ENCODE data around the gene ANAPC7. TPM values are rescaled to one million over a fixed set of nuclear protein-coding genes. Genes with fewer than 3 reads are reported as not detected.

Gene ANAPC7
- total and polyA plus RNA-seq, 9 of the 15 experiments (the other 6 are each of a cell fraction or from before 2014, with no cell fraction given), result 46.7 to 158 (median 109) TPM

DNA sequence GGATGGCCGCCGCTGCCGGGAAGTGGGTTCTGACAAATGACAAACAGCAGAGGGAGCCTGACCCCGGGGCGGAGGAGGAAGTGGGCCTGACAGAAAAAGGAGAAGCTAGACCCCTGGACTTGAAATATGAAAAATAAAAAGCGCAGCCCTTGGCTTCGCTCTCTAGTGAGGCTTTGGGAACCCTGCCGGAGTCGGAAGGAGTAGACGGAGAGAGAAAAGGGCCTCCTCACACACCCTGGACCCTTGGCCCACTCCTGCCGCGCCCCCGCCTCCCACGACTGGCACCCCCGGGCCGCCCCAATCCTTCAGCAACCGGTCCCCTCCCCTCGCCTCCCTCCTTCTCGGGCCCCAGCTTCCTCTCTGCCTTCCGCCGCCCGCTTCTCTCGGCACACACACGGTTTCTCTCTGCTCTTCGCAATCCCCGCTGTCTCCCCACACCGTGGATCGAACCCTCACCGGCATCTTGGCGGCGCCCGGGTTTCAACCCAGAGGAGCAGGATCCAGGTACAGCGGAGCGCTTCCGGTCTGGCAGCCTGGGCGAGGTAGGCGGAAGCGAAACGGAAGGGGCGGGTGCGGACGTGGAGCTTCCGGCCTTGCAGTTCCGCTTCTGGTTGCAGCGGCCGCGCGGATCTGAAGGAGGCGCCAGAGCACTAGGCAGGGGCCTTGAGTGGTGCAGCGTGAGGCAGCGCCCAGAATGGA lies 46.4 kb upstream of the ANAPC7 start, which contains the start of gene ARPC3 (continued):
- TF ChIP-seq, protein P1, sequence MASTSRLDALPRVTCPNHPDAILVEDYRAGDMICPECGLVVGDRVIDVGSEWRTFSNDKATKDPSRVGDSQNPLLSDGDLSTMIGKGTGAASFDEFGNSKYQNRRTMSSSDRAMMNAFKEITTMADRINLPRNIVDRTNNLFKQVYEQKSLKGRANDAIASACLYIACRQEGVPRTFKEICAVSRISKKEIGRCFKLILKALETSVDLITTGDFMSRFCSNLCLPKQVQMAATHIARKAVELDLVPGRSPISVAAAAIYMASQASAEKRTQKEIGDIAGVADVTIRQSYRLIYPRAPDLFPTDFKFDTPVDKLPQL (IDR thresholded peaks at IDR 0.05; ENCODE audit: extremely low read depth, insufficient read length), result no peak
- no peak for TF ChIP-seq TCF7L2 (IDR thresholded peaks at IDR 0.05; ENCODE audit: low read depth, low read length)
- TF ChIP-seq ZNF589 (CRISPR knock-in tag; IDR thresholded peaks at IDR 0.05; ENCODE audit: low read depth), result no peak
- peak; percentile 94 to 96 for TF ChIP-seq RAD21 (CRISPR knock-in tag; conservative IDR thresholded peaks at IDR 0.05 in 1 of 2, IDR thresholded peaks at IDR 0.05 in 1 of 2)
- TF ChIP-seq CTCFL (IDR thresholded peaks at IDR 0.05; ENCODE audit: borderline replicate concordance, insufficient read depth, low read depth, low read length, poor library complexity, severe bottlenecking), result peak; percentile 91
- TF ChIP-seq GABPA (tag; conservative IDR thresholded peaks at IDR 0.05; ENCODE audit: low read depth), result peak; percentile 97
- TF ChIP-seq SOX6 (IDR thresholded peaks at IDR 0.05), result peak; percentile 22; the same call in 1 of the 2 replicates
- no peak for TF ChIP-seq ZNF165 (CRISPR knock-in tag; IDR thresholded peaks at IDR 0.05; ENCODE audit: borderline replicate concordance)
- TF ChIP-seq, protein P2, sequence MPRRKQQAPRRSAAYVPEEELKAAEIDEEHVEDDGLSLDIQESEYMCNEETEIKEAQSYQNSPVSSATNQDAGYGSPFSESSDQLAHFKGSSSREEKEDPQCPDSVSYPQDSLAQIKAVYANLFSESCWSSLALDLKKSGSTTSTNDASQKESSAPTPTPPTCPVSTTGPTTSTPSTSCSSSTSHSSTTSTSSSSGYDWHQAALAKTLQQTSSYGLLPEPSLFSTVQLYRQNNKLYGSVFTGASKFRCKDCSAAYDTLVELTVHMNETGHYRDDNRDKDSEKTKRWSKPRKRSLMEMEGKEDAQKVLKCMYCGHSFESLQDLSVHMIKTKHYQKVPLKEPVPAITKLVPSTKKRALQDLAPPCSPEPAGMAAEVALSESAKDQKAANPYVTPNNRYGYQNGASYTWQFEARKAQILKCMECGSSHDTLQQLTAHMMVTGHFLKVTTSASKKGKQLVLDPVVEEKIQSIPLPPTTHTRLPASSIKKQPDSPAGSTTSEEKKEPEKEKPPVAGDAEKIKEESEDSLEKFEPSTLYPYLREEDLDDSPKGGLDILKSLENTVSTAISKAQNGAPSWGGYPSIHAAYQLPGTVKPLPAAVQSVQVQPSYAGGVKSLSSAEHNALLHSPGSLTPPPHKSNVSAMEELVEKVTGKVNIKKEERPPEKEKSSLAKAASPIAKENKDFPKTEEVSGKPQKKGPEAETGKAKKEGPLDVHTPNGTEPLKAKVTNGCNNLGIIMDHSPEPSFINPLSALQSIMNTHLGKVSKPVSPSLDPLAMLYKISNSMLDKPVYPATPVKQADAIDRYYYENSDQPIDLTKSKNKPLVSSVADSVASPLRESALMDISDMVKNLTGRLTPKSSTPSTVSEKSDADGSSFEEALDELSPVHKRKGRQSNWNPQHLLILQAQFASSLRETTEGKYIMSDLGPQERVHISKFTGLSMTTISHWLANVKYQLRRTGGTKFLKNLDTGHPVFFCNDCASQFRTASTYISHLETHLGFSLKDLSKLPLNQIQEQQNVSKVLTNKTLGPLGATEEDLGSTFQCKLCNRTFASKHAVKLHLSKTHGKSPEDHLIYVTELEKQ (CRISPR knock-in tag; IDR thresholded peaks at IDR 0.05), result no peak
- TF ChIP-seq GATA2 (CRISPR knock-in tag; IDR thresholded peaks at IDR 0.05), result no peak
- TF ChIP-seq TAF1 (IDR thresholded peaks at IDR 0.05; ENCODE audit: control insufficient read depth, extremely low read depth, insufficient read depth, low read length, severe bottlenecking), result peak; percentile 87
- TF ChIP-seq ATF1 (CRISPR knock-in tag; IDR thresholded peaks at IDR 0.05), result no peak
- peak; percentile 52 for TF ChIP-seq ATF1 (tag; IDR thresholded peaks at IDR 0.05)
- TF ChIP-seq ZNF23 (CRISPR knock-in tag; IDR thresholded peaks at IDR 0.05), result no peak
- no peak for TF ChIP-seq PTRF (tag; IDR thresholded peaks at IDR 0.05)
- peak; percentile 98 for TF ChIP-seq E2F8 (IDR thresholded peaks at IDR 0.05; ENCODE audit: low read depth, partially characterized antibody)
- TF ChIP-seq NR2C1 (IDR thresholded peaks at IDR 0.05), result peak; percentile 66
- peak; percentile 56; the same call in 1 of the 2 replicates for TF ChIP-seq NR2C1 (tag; IDR thresholded peaks at IDR 0.05)
- peak; percentile 37; the same call in 1 of the 2 replicates for TF ChIP-seq PHF21A (IDR thresholded peaks at IDR 0.05; ENCODE audit: borderline replicate concordance, low read depth)
